Esophagus muscularis mucosa (tissue), 4 donors: ENCODE data around the gene FOXN3. TPM values are rescaled to one million over a fixed set of nuclear protein-coding genes. Genes with fewer than 3 reads are reported as not detected.

ENCODE experiments used
- DNase-seq: peaks from one replicate; pipeline ENCODE4 v3.0.0-alpha.2; 2017; ENCODE audit errors: extremely low spot score
- H3K27ac ChIP-seq, 4 donors: fragments of 200-600 bp; sonication (generic); replicated peaks in 1 of 4; 1 replicate in 3 of 4; 2 replicates in 1 of 4; pipeline ENCODE4 v1.5.1; 2016 to 2019; ENCODE audit warnings: mild to moderate bottlenecking in 1 of 4
- H3K27me3 ChIP-seq, 4 donors: fragments of 200-600 bp; sonication (generic); one replicate each; pipeline versions ENCODE4 v1.5.1 to v1.6.0; 2016 to 2019
- H3K36me3 ChIP-seq, 4 donors: fragments of 200-600 bp; sonication (generic); one replicate each; pipeline ENCODE4 v1.5.1; 2016 to 2019
- H3K4me1 ChIP-seq, 4 donors: fragments of 200-600 bp; sonication (generic); one replicate each; pipeline ENCODE4 v1.5.1; 2016 to 2019
- H3K4me3 ChIP-seq, 4 donors: fragments of 200-600 bp; sonication (generic); 1 replicate in 2 of 4; 2 replicates in 2 of 4; pipeline ENCODE4 v1.5.1; 2016 to 2019; ENCODE audit warnings: mild to moderate bottlenecking in 4 of 4, moderate library complexity in 1 of 4
- H3K9me3 ChIP-seq, 4 donors: fragments of 200-600 bp; sonication (generic); 1 replicate in 3 of 4; 2 replicates in 1 of 4; pipeline ENCODE4 v1.5.1; 2016 to 2019
- EP300 ChIP-seq: sonication (generic); formaldehyde crosslinking; IDR thresholded peaks from one replicate; pipeline ENCODE4 v1.6.1; 2017; ENCODE audit warnings: antibody characterized with exemption
- POLR2A ChIP-seq: fragments of 450-650 bp; IDR thresholded peaks from one replicate; pipeline ENCODE4 v1.6.1; 2017; ENCODE audit warnings: antibody characterized with exemption, moderate library complexity, mild to moderate bottlenecking, low read depth
- POLR2AphosphoS5 ChIP-seq, 2 donors: sonication (generic); formaldehyde crosslinking; IDR thresholded peaks; one replicate each; pipeline ENCODE4 v1.6.1; 2017; ENCODE audit warnings: antibody characterized with exemption in 2 of 2
- WGBS: methylation state at CpG from one replicate; pipeline ENCODE4 v1.1.5; 2018; 5-methylcytosine and 5-hydroxymethylcytosine counted together
- intact Hi-C: fragments of 100-400 bp; cut with DNase I; formaldehyde crosslinking; loops from one replicate; pipeline ENCODE4 v1.15.1; 2023
- total RNA-seq, 4 donors: library from RNA; depleted of rRNA; stranded (reverse); fragments of >200 nt; gene quantifications; one replicate each; pipeline versions ENCODE4 v1.1.0 to v1.2.1, GENCODE V29; 2016
- TF ChIP-seq, protein P1 (sequence below), 3 experiments: fragments of 200-600 bp in 2 of 3; fragments of 450-650 bp in 1 of 3; sonication (generic) in 2 of 3; IDR thresholded peaks; one replicate each; pipeline ENCODE4 v1.5.1; 2017 to 2019; ENCODE audit warnings: antibody characterized with exemption in 3 of 3, mild to moderate bottlenecking in 2 of 3, moderate library complexity in 1 of 3

The FOXN3 gene
- total RNA-seq, 4 donors from 2014 or later, result 114 to 180 (median 145) TPM

DNA sequence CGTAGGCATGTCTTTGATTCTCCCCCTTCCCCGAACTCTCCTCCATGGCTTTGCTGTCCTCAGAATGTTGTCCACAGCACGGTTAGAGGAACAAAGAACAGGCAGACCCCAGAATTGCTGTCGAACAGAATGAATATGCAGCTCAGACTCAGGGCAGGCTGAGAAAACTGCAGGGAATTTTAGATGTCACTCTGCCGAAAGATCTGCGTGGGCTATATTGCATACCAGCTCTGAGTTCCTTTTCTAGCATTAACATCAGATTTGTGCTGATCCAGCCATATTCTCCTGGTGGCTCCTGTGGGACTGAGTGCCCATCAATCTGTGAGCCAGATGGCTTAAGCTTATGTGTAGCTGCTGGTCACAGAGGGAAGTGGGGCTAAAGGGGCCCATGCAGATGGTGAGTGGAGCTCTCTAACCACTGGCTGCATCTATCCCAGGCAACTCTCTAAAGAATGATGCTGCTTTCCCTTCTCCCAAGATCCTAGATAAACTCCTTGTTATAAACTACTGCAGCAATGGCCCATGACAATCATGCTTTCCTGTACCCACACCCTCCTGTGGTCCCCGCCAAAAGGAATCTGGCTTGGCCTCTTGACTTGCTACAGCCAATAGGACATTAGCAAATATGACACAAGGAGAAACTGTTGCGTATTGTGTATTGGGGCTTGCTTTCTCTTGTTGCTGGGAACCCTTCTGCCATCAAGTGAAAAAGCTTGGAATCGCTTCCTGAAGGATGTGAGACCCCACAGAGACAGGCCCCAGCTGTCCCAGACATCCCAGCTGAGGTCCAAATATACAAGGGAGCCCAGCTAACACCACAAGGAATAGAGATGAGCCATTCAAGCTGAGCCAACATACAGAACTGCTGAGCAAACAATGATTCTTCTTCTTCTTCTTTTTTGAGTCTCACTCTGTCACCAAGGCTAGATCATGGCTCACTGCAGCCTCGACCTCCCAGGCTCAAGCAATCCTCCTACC, 101.3 kb downstream of the FOXN3 start:
- DNase-seq, result no peak
- Histone ChIP-seq H3K4me1 (peaks cover 8 to 30% (median 12%) of the 10 kb centered on the region in 4 donors), H3K9me3 (peaks cover 0 to 4% (median 0%) of the 10 kb centered on the region in 4 donors), H3K27me3 (no peaks in the 10 kb centered on the region), H3K36me3 (no peaks in the 10 kb centered on the region), H3K27ac (no peak overlapping the region), H3K4me3 (no peak overlapping the region)
- intact Hi-C loops, result no loop called here
- WGBS, result 78% methylated on average over 8 of the region's 10 CpGs
- TF ChIP-seq, protein P1, sequence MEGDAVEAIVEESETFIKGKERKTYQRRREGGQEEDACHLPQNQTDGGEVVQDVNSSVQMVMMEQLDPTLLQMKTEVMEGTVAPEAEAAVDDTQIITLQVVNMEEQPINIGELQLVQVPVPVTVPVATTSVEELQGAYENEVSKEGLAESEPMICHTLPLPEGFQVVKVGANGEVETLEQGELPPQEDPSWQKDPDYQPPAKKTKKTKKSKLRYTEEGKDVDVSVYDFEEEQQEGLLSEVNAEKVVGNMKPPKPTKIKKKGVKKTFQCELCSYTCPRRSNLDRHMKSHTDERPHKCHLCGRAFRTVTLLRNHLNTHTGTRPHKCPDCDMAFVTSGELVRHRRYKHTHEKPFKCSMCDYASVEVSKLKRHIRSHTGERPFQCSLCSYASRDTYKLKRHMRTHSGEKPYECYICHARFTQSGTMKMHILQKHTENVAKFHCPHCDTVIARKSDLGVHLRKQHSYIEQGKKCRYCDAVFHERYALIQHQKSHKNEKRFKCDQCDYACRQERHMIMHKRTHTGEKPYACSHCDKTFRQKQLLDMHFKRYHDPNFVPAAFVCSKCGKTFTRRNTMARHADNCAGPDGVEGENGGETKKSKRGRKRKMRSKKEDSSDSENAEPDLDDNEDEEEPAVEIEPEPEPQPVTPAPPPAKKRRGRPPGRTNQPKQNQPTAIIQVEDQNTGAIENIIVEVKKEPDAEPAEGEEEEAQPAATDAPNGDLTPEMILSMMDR (IDR thresholded peaks at IDR 0.05), result no peak
- no peak for TF ChIP-seq POLR2AphosphoS5 (IDR thresholded peaks at IDR 0.05)
- no peak for TF ChIP-seq POLR2A
- TF ChIP-seq EP300, result no peak

DNA sequence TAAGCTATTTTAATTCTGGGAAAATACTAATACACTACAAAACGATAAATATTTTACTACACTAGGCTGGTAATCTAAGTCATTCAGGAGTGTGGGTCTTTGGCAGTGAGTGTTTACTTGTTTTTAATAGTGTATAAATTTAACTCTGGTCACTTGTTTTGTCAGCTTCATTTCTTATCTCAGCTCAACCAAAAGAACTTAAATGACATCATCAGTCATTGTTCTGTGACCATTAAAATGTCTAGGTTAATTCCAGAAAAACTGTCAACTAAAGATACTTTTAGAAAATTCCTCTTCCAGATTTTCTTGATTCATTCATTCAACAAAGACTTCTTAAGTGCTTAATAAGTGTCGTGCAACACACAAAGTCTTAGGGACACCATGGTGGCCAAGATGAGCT, 102.8 kb downstream of the FOXN3 start:
- TF ChIP-seq EP300 (no peak), POLR2AphosphoS5 (IDR thresholded peaks at IDR 0.05) (no peak), POLR2A (no peak)
- TF ChIP-seq, protein P1 (IDR thresholded peaks at IDR 0.05), result no peak
- WGBS, result 98% methylated on average over 2 of the region's 2 CpGs
- peaks cover 12 to 29% (median 17%) of the 10 kb centered on the region in 4 donors for H3K4me1 ChIP-seq
- no peak overlapping the region for H3K27ac ChIP-seq
- H3K4me3 ChIP-seq, result no peak overlapping the region
- H3K36me3 ChIP-seq, result no peaks in the 10 kb centered on the region
- peaks cover 0 to 1% (median 0%) of the 10 kb centered on the region in 4 donors for H3K9me3 ChIP-seq
- no peak for DNase-seq
- intact Hi-C loops, result no loop called here
- H3K27me3 ChIP-seq, result no peaks in the 10 kb centered on the region

DNA sequence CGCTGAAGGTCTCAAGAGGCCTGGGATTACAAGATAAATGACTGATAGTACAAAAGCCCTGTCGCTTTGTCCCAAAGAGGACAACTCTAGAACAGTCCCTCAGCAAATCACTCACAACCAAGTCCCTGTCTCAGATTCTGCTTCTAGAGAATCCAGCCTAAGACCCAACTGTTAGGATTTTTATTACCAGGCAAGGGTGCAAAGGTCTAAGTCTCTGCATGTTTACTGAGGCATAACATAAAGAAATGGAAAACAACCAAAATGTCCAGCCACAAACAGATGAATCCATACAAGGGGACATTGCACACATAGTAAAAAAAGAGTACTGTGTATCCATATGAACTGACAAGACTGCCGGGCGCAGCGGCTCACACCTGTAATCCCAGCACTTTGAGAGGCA, 104.1 kb downstream of the FOXN3 start:
- H3K36me3 ChIP-seq, result no peaks in the 10 kb centered on the region
- no peak for TF ChIP-seq POLR2A
- TF ChIP-seq, protein P1 (IDR thresholded peaks at IDR 0.05), result no peak
- no peak for TF ChIP-seq EP300
- no peak for TF ChIP-seq POLR2AphosphoS5 (IDR thresholded peaks at IDR 0.05)
- WGBS, result 96% methylated on average over 5 of the region's 5 CpGs
- peaks cover 14 to 32% (median 23%) of the 10 kb centered on the region in 4 donors for H3K4me1 ChIP-seq
- H3K27me3 ChIP-seq, result no peaks in the 10 kb centered on the region
- intact Hi-C loops, result no loop called here
- H3K4me3 ChIP-seq, result no peak overlapping the region
- DNase-seq, result no peak
- no peak overlapping the region for H3K27ac ChIP-seq
- H3K9me3 ChIP-seq, result no peaks in the 10 kb centered on the region

DNA sequence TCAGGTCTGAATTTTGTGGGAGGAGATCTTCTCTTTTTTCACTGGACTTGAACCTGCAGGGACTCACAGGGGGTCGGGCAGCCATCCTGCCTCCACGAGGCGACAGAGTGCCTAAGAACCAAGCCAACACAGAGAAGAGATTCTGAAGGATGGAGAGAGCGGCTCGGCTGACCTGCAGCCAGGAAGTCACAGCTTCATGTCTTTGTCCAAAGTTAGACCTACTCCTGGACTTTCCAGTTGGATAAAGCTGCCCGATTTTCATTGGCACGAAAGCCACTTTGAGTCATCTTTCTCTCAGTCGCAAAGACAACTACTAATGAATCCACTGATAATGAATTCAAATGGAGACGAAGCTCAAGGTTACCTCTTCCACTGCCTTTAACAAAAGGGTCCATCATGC, 106.8 kb downstream of the FOXN3 start:
- WGBS, result 74% methylated on average over 9 of the region's 9 CpGs
- Histone ChIP-seq H3K4me3 (no peak overlapping the region), H3K36me3 (no peaks in the 10 kb centered on the region), H3K27me3 (no peaks in the 10 kb centered on the region), H3K4me1 (peaks cover 26 to 45% (median 31%) of the 10 kb centered on the region in 4 donors), H3K27ac (no peak overlapping the region), H3K9me3 (no peaks in the 10 kb centered on the region)
- DNase-seq, result no peak
- intact Hi-C loops, result no loop called here
- TF ChIP-seq POLR2A, result no peak
- TF ChIP-seq EP300, result no peak
- TF ChIP-seq, protein P1 (IDR thresholded peaks at IDR 0.05), result no peak
- TF ChIP-seq POLR2AphosphoS5 (IDR thresholded peaks at IDR 0.05), result no peak
